ENCODE measurements around the gene CAPN13. TPM values are rescaled to one million over a fixed set of nuclear protein-coding genes. Genes with fewer than 3 reads are reported as not detected.

The CAPN13 gene
- total RNA-seq, 4 donors from 2014 or later: not detected

GRCh38 chr2:30713698-30714097 is 93.5 kb downstream of the CAPN13 start:
- DNase-seq (ENCODE audit: extremely low spot score): peak; percentile 64
- Histone ChIP-seq H3K4me3 (no peak overlapping the region), H3K36me3 (no peaks in the 10 kb centered on the region), H3K27me3 (no peaks in the 10 kb centered on the region), H3K4me1 (peaks cover 0 to 16% (median 10%) of the 10 kb centered on the region in 4 donors), H3K27ac (replicated peaks in 1 of 4) (no peak overlapping the region), H3K9me3 (no peaks in the 10 kb centered on the region)
- TF ChIP-seq CTCF (IDR thresholded peaks at IDR 0.05) (no peak), EP300 (IDR thresholded peaks at IDR 0.05) (no peak), POLR2A (IDR thresholded peaks at IDR 0.05; ENCODE audit: low read depth) (no peak), POLR2AphosphoS5 (IDR thresholded peaks at IDR 0.05) (no peak)
- 100% methylated on average over 1 of the region's 3 CpGs for WGBS
- intact Hi-C loops (cut with DNase I): loop anchor here (2.0 to 10.0 kb wide), 3 partner anchors 457 to 811 kb away; no protein-coding TSS in a partner anchor

GRCh38 chr2:30711646-30712085 is 95.6 kb downstream of the CAPN13 start:
- WGBS: 28% methylated on average over 4 of the region's 4 CpGs
- Histone ChIP-seq H3K4me1 (peaks cover 3 to 29% (median 20%) of the 10 kb centered on the region in 4 donors), H3K4me3 (no peak overlapping the region), H3K9me3 (no peaks in the 10 kb centered on the region), H3K27ac (replicated peaks in 1 of 4) (no peak overlapping the region), H3K36me3 (no peaks in the 10 kb centered on the region), H3K27me3 (no peaks in the 10 kb centered on the region)
- intact Hi-C loops (cut with DNase I): loop anchor here (2.0 to 10.0 kb wide), 2 partner anchors 503 to 813 kb away; no protein-coding TSS in a partner anchor
- TF ChIP-seq EP300 (IDR thresholded peaks at IDR 0.05) (no peak), POLR2A (IDR thresholded peaks at IDR 0.05; ENCODE audit: low read depth) (no peak), CTCF (IDR thresholded peaks at IDR 0.05) (peak in 2 of 3 experiments; percentile 97 to 99), POLR2AphosphoS5 (IDR thresholded peaks at IDR 0.05) (peak; percentile 41 to 56)
- DNase-seq (ENCODE audit: extremely low spot score): peak; percentile 93

- Histone ChIP-seq H3K27ac (replicated peaks in 1 of 4) (no peak overlapping the region), H3K27me3 (no peaks in the 10 kb centered on the region), H3K4me3 (no peak overlapping the region), H3K36me3 (no peaks in the 10 kb centered on the region), H3K9me3 (no peaks in the 10 kb centered on the region), H3K4me1 (peaks cover 14 to 42% (median 28%) of the 10 kb centered on the region in 4 donors)
- DNase-seq (ENCODE audit: extremely low spot score): no peak
- intact Hi-C loops (cut with DNase I): loop anchor here (2.0 to 10.0 kb wide), 2 partner anchors 502 to 814 kb away; no protein-coding TSS in a partner anchor
- TF ChIP-seq POLR2A (IDR thresholded peaks at IDR 0.05; ENCODE audit: low read depth) (no peak), EP300 (IDR thresholded peaks at IDR 0.05) (no peak), POLR2AphosphoS5 (IDR thresholded peaks at IDR 0.05) (no peak), CTCF (IDR thresholded peaks at IDR 0.05) (no peak)
- 98% methylated on average over 6 of the region's 6 CpGs for WGBS
These were observed 96.8 kb downstream of the CAPN13 start for GRCh38 chr2:30710461-30710860.

GRCh38 chr2:30710016-30710415 is 97.2 kb downstream of the CAPN13 start:
- no peak overlapping the region for H3K27ac ChIP-seq (replicated peaks in 1 of 4)
- no peak overlapping the region for H3K4me3 ChIP-seq
- intact Hi-C loops (cut with DNase I): loop anchor here (2.0 to 10.0 kb wide), 2 partner anchors 501 to 815 kb away; no protein-coding TSS in a partner anchor
- no peak for TF ChIP-seq CTCF (IDR thresholded peaks at IDR 0.05)
- no peak for TF ChIP-seq POLR2A (IDR thresholded peaks at IDR 0.05; ENCODE audit: low read depth)
- TF ChIP-seq EP300 (IDR thresholded peaks at IDR 0.05): no peak
- no peak for TF ChIP-seq POLR2AphosphoS5 (IDR thresholded peaks at IDR 0.05)
- H3K9me3 ChIP-seq: no peaks in the 10 kb centered on the region
- WGBS: 92% methylated on average over 4 of the region's 4 CpGs
- no peaks in the 10 kb centered on the region for H3K27me3 ChIP-seq
- H3K4me1 ChIP-seq: peaks cover 17 to 46% (median 32%) of the 10 kb centered on the region in 4 donors
- H3K36me3 ChIP-seq: no peaks in the 10 kb centered on the region
- DNase-seq (ENCODE audit: extremely low spot score): peak; percentile 87

- H3K9me3 ChIP-seq: no peaks in the 10 kb centered on the region
- 85% methylated on average over 8 of the region's 8 CpGs for WGBS
- peaks cover 19 to 51% (median 37%) of the 10 kb centered on the region in 4 donors for H3K4me1 ChIP-seq
- intact Hi-C loops (cut with DNase I): no loop called here
- no peak overlapping the region for H3K4me3 ChIP-seq
- DNase-seq (ENCODE audit: extremely low spot score): peak; percentile 62
- no peak overlapping the region for H3K27ac ChIP-seq (replicated peaks in 1 of 4)
- no peaks in the 10 kb centered on the region for H3K27me3 ChIP-seq
- H3K36me3 ChIP-seq: no peaks in the 10 kb centered on the region
- no peak for TF ChIP-seq POLR2AphosphoS5 (IDR thresholded peaks at IDR 0.05)
- TF ChIP-seq EP300 (IDR thresholded peaks at IDR 0.05): no peak
- no peak for TF ChIP-seq POLR2A (IDR thresholded peaks at IDR 0.05; ENCODE audit: low read depth)
- TF ChIP-seq CTCF (IDR thresholded peaks at IDR 0.05): no peak
These were observed 97.7 kb downstream of the CAPN13 start for GRCh38 chr2:30709516-30709915.

Measured in esophagus muscularis mucosa (tissue), 4 donors.